Mesendoderm (in vitro differentiated cells): ENCODE measurements around the gene MYO16.

Experiments
- DNase-seq: peaks from one replicate; pipeline ENCODE4 v3.0.0; 2013
- H2AK5ac ChIP-seq: 2 replicates; pipeline ENCODE4 v1.6.1; 2013; ENCODE audit warnings: low read length, inconsistent platforms
- H2BK120ac ChIP-seq: 2 replicates; pipeline ENCODE4 v1.6.1; 2013; ENCODE audit warnings: low read depth, mild to moderate bottlenecking, low read length, moderate library complexity, mixed read lengths
- H2BK15ac ChIP-seq: replicated peaks from 2 replicates; pipeline ENCODE4 v1.6.1; 2013; ENCODE audit warnings: low read depth, mild to moderate bottlenecking, moderate library complexity
- H2BK5ac ChIP-seq: 2 replicates; pipeline ENCODE4 v1.6.1; 2013; ENCODE audit warnings: low read length, inconsistent platforms
- H3K18ac ChIP-seq: 2 replicates; pipeline ENCODE4 v1.6.1; 2013; ENCODE audit warnings: mild to moderate bottlenecking, low read length, mixed read lengths
- H3K23ac ChIP-seq: one replicate; pipeline ENCODE4 v1.6.1; 2013; ENCODE audit warnings: low read length
- H3K27ac ChIP-seq: 2 replicates; pipeline ENCODE4 v1.5.1; 2013; ENCODE audit warnings: low read depth, mild to moderate bottlenecking, inconsistent platforms, low read length, moderate library complexity
- H3K27me3 ChIP-seq: 2 replicates; pipeline ENCODE4 v1.6.1; 2013; ENCODE audit warnings: low read length, control low read depth, mild to moderate bottlenecking, inconsistent platforms; ENCODE audit not compliant: insufficient read depth, poor library complexity
- H3K36me3 ChIP-seq: 2 replicates; pipeline ENCODE4 v1.6.1; 2013; ENCODE audit warnings: low read length, inconsistent platforms; ENCODE audit not compliant: control insufficient read depth, insufficient read depth
- H3K4ac ChIP-seq: one replicate; pipeline ENCODE4 v1.6.1; 2013; ENCODE audit warnings: low read depth, mild to moderate bottlenecking, low read length, moderate library complexity
- H3K4me1 ChIP-seq: 2 replicates; pipeline ENCODE4 v1.6.1; 2013; ENCODE audit warnings: low read depth, low read length, inconsistent platforms; ENCODE audit not compliant: control insufficient read depth
- H3K4me2 ChIP-seq: 2 replicates; pipeline ENCODE4 v1.6.1; 2013; ENCODE audit warnings: low read length
- H3K4me3 ChIP-seq: 2 replicates; pipeline ENCODE4 v1.5.1; 2013; ENCODE audit warnings: mild to moderate bottlenecking, low read length
- H3K56ac ChIP-seq: one replicate; pipeline ENCODE4 v1.6.1; 2013; ENCODE audit warnings: low read length
- H3K79me1 ChIP-seq: 2 replicates; pipeline ENCODE4 v1.6.1; 2013; ENCODE audit warnings: low read length, inconsistent platforms
- H3K79me2 ChIP-seq: 2 replicates; pipeline ENCODE4 v1.6.1; 2013; ENCODE audit warnings: mild to moderate bottlenecking, low read length; ENCODE audit not compliant: control insufficient read depth, insufficient read depth
- H3K9ac ChIP-seq: 2 replicates; pipeline ENCODE4 v1.6.1; 2013; ENCODE audit warnings: low read length, inconsistent platforms
- H4K5ac ChIP-seq: one replicate; pipeline ENCODE4 v1.6.1; 2013; ENCODE audit warnings: low read length
- H4K8ac ChIP-seq: one replicate; pipeline ENCODE4 v1.6.1; 2013; ENCODE audit warnings: low read depth, mild to moderate bottlenecking, control low read depth, low read length, moderate library complexity
- WGBS: extraction: QIAGEN DNeasy Blood & Tissue Kit; methylation state at CpG from one replicate; pipeline ENCODE4 v1.1.7; 2013; ENCODE audit warnings: low lambda C conversion rate, missing lambda C conversion rate; ENCODE audit not compliant: insufficient coverage; ENCODE audit errors: extremely low coverage; 5-methylcytosine and 5-hydroxymethylcytosine counted together

The MYO16 gene

DNA sequence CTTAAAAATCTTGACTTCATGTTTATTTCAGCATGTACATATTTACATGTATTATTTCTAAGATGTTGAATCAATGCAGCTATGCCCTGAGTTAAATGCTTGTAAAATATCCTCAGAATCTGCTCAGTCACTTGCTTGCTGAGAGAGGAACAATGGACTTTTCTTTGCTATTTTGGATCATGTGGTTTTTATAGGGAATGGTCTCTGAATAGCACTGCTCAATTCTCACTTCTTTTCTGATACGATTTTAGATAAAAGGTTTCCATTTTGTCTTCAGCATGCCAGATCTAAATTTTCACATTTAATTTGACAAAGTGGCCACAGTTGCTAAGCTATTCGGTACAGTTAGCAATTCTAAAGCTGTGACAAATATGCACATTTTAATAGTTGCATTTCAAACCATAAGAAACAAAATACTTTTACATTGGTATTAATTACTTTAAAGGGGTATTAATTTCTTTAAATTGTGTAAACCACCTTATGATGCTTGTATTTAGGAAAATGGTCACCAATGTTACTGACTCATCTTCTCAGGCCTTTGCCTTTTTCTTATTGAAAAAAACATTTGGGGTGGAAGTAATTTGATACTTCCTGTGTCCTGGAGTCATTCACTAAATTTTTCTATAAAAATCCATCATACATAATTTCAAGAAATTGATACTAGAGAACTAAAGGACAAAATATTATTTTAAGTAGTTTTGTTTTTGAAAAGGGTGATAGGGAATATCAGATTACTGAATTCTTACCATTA lies 113.5 kb downstream of the MYO16 start:
- H3K4me2 ChIP-seq, result no peak overlapping the region
- no peaks in the 10 kb centered on the region for H3K36me3 ChIP-seq
- H4K5ac ChIP-seq, result no peak overlapping the region
- H2BK120ac ChIP-seq, result no peak overlapping the region
- H3K27ac ChIP-seq, result no peak overlapping the region
- no peaks in the 10 kb centered on the region for H3K4me1 ChIP-seq
- no peak overlapping the region for H2AK5ac ChIP-seq
- no peak overlapping the region for H3K56ac ChIP-seq
- H3K4ac ChIP-seq, result no peak overlapping the region
- H3K18ac ChIP-seq, result no peak overlapping the region
- WGBS, result no CpG with 5 or more reads among the region's 2 CpGs
- H2BK5ac ChIP-seq, result no peak overlapping the region
- no peak overlapping the region for H3K4me3 ChIP-seq
- no peak overlapping the region for H3K23ac ChIP-seq
- H3K79me2 ChIP-seq, result no peaks in the 10 kb centered on the region
- peak; percentile 12 for DNase-seq
- no peaks in the 10 kb centered on the region for H3K79me1 ChIP-seq
- H3K9ac ChIP-seq, result no peak overlapping the region
- H2BK15ac ChIP-seq, result no peak overlapping the region
- no peaks in the 10 kb centered on the region for H3K27me3 ChIP-seq
- no peak overlapping the region for H4K8ac ChIP-seq

DNA sequence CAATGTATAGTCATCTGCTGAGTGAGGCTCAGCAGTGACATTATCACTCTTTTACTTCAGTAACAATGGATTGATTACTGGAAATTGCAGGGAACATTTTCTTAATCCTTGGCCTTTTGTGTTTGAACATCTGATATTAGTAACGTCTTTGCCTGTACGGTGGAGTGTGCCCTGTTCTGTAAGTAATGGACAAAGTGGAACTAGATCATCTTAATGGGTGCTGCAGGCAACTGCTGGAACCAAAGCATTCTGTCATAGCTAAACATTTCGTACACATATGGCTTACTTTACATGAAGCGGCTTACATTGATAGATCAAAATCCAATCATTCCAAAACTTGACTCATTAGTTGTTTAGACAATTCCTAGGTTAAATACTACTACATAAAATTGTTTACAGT lies 114.1 kb downstream of the MYO16 start:
- no peak for DNase-seq
- Histone ChIP-seq H4K5ac (no peak overlapping the region), H2BK5ac (no peak overlapping the region), H3K23ac (no peak overlapping the region), H3K36me3 (no peaks in the 10 kb centered on the region), H3K4ac (no peak overlapping the region), H2AK5ac (no peak overlapping the region), H3K27me3 (no peaks in the 10 kb centered on the region), H2BK15ac (no peak overlapping the region), H3K4me1 (no peaks in the 10 kb centered on the region), H3K56ac (no peak overlapping the region), H3K9ac (no peak overlapping the region), H3K4me2 (no peak overlapping the region), H3K18ac (no peak overlapping the region), H4K8ac (no peak overlapping the region), H3K79me2 (no peaks in the 10 kb centered on the region), H3K27ac (no peak overlapping the region), H3K79me1 (no peaks in the 10 kb centered on the region), H3K4me3 (no peak overlapping the region), H2BK120ac (no peak overlapping the region)
- no CpG with 5 or more reads among the region's 4 CpGs for WGBS

DNA sequence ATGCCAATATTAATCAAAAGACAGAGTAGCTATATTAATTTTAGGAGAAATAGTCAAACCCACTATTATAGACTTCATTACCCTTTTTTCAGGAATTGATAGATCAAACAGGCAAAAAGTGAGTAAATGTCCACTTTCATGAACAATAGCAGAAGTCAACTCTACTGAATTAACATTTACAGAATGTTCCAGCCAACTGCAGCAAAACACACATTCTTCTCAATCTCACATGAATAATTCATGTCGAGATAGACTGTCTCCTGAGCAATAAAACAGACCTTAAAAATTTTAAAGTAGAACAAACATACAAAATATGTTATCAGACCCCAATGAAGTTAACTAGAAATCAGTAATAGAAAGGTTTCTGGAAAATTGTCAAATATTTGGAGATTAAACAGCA lies 118.4 kb downstream of the MYO16 start:
- H4K5ac ChIP-seq, result no peak overlapping the region
- H3K18ac ChIP-seq, result no peak overlapping the region
- H3K79me2 ChIP-seq, result no peaks in the 10 kb centered on the region
- H4K8ac ChIP-seq, result no peak overlapping the region
- no peak overlapping the region for H2BK15ac ChIP-seq
- no peaks in the 10 kb centered on the region for H3K79me1 ChIP-seq
- H3K23ac ChIP-seq, result no peak overlapping the region
- H2AK5ac ChIP-seq, result no peak overlapping the region
- no peak overlapping the region for H3K4ac ChIP-seq
- no CpG with 5 or more reads among the region's 1 CpG for WGBS
- no peak overlapping the region for H3K9ac ChIP-seq
- no peaks in the 10 kb centered on the region for H3K27me3 ChIP-seq
- no peak overlapping the region for H2BK5ac ChIP-seq
- no peaks in the 10 kb centered on the region for H3K36me3 ChIP-seq
- H3K4me1 ChIP-seq, result no peaks in the 10 kb centered on the region
- H3K56ac ChIP-seq, result no peak overlapping the region
- H2BK120ac ChIP-seq, result no peak overlapping the region
- no peak for DNase-seq
- no peak overlapping the region for H3K4me2 ChIP-seq
- no peak overlapping the region for H3K27ac ChIP-seq
- no peak overlapping the region for H3K4me3 ChIP-seq

GRCh38 chr13:108752276-108752675 lies 122.9 kb downstream of the MYO16 start:
- H3K79me1 ChIP-seq, result no peaks in the 10 kb centered on the region
- WGBS, result no CpG with 5 or more reads among the region's 4 CpGs

GRCh38 chr13:108755083-108755482 lies 125.7 kb downstream of the MYO16 start:
- H3K56ac ChIP-seq, result no peak overlapping the region
- no peak overlapping the region for H2AK5ac ChIP-seq
- no peak for DNase-seq
- H3K18ac ChIP-seq, result no peak overlapping the region
- no peak overlapping the region for H2BK5ac ChIP-seq
- H2BK15ac ChIP-seq, result no peak overlapping the region
- no peak overlapping the region for H3K4ac ChIP-seq
- H3K4me3 ChIP-seq, result no peak overlapping the region
- H3K79me1 ChIP-seq, result no peaks in the 10 kb centered on the region
- no peak overlapping the region for H3K27ac ChIP-seq
- H4K5ac ChIP-seq, result no peak overlapping the region
- no peak overlapping the region for H4K8ac ChIP-seq
- no peak overlapping the region for H2BK120ac ChIP-seq
- H3K23ac ChIP-seq, result no peak overlapping the region
- H3K36me3 ChIP-seq, result no peaks in the 10 kb centered on the region
- no peaks in the 10 kb centered on the region for H3K27me3 ChIP-seq
- no peaks in the 10 kb centered on the region for H3K4me1 ChIP-seq
- H3K4me2 ChIP-seq, result no peak overlapping the region
- H3K79me2 ChIP-seq, result no peaks in the 10 kb centered on the region
- H3K9ac ChIP-seq, result no peak overlapping the region

More at GRCh38 chr13:108752276-108752675, 122.9 kb downstream of the MYO16 start:
- no peak overlapping the region for H3K4me2 ChIP-seq
- no peak overlapping the region for H4K8ac ChIP-seq
- no peak overlapping the region for H4K5ac ChIP-seq
- H3K4me3 ChIP-seq, result no peak overlapping the region
- no peak overlapping the region for H3K23ac ChIP-seq
- no peaks in the 10 kb centered on the region for H3K27me3 ChIP-seq
- no peak overlapping the region for H3K56ac ChIP-seq
- no peak overlapping the region for H2AK5ac ChIP-seq
- H3K9ac ChIP-seq, result no peak overlapping the region
- H3K36me3 ChIP-seq, result no peaks in the 10 kb centered on the region
- H2BK120ac ChIP-seq, result no peak overlapping the region
- H3K27ac ChIP-seq, result no peak overlapping the region
- no peak overlapping the region for H2BK15ac ChIP-seq
- H3K4me1 ChIP-seq, result no peaks in the 10 kb centered on the region
- no peaks in the 10 kb centered on the region for H3K79me2 ChIP-seq
- H3K4ac ChIP-seq, result no peak overlapping the region
- H3K18ac ChIP-seq, result no peak overlapping the region
- no peak for DNase-seq
- H2BK5ac ChIP-seq, result no peak overlapping the region

GRCh38 chr13:108760129-108760528 lies 130.7 kb downstream of the MYO16 start:
- DNase-seq, result no peak
- Histone ChIP-seq H4K8ac (no peak overlapping the region), H3K23ac (no peak overlapping the region), H3K4me2 (no peak overlapping the region), H3K4ac (no peak overlapping the region), H3K4me3 (no peak overlapping the region), H3K79me2 (no peaks in the 10 kb centered on the region), H2AK5ac (no peak overlapping the region), H4K5ac (no peak overlapping the region), H2BK15ac (no peak overlapping the region), H3K27ac (no peak overlapping the region), H3K56ac (no peak overlapping the region), H3K18ac (no peak overlapping the region), H3K79me1 (no peaks in the 10 kb centered on the region), H2BK5ac (no peak overlapping the region), H3K36me3 (no peaks in the 10 kb centered on the region), H3K27me3 (no peaks in the 10 kb centered on the region), H2BK120ac (no peak overlapping the region), H3K4me1 (no peaks in the 10 kb centered on the region), H3K9ac (no peak overlapping the region)
- no CpG with 5 or more reads among the region's 1 CpG for WGBS
